ENCODE data around the gene ZCCHC3.

The ZCCHC3 gene

GRCh38 chr20:278607-279571 is 18.5 kb upstream of the ZCCHC3 start:
- no peak for DNase-seq (ENCODE audit: low read depth in 2 of 2)

GRCh38 chr20:284172-284571 is 13.2 kb upstream of the ZCCHC3 start:
- DNase-seq (ENCODE audit: low read depth in 2 of 2) = no peak

- no peak for DNase-seq (ENCODE audit: low read depth in 2 of 2)
Observed at GRCh38 chr20:286508-286907, 10.9 kb upstream of the ZCCHC3 start.

- no peak for DNase-seq (ENCODE audit: low read depth in 2 of 2)
Observed at GRCh38 chr20:288956-289692, 8.2 kb upstream of the ZCCHC3 start.

GRCh38 chr20:289693-290083 is 7.7 kb upstream of the ZCCHC3 start:
- DNase-seq (ENCODE audit: low read depth in 2 of 2) = no peak

GRCh38 chr20:290084-290831 is 7.1 kb upstream of the ZCCHC3 start, which contains the start of gene C20orf96:
C20orf96 (minus strand) TSS chr20:290750; CDS start chr20:290610, 140 bp downstream.
- DNase-seq (ENCODE audit: low read depth in 2 of 2) = peak; percentile 84 to 88

GRCh38 chr20:294602-295001 is 2.8 kb upstream of the ZCCHC3 start:
- no peak for DNase-seq (ENCODE audit: low read depth in 2 of 2)

- no peak for DNase-seq (ENCODE audit: low read depth in 2 of 2)
Observed at GRCh38 chr20:295804-296203, 1.6 kb upstream of the ZCCHC3 start.

- peak; percentile 28 to 33 for DNase-seq (ENCODE audit: low read depth in 2 of 2)
Observed at GRCh38 chr20:297925-298775, 780 bp downstream of the ZCCHC3 start.

GRCh38 chr20:298776-299391 is 1.5 kb downstream of the ZCCHC3 start:
- DNase-seq (ENCODE audit: low read depth in 2 of 2) = no peak

- DNase-seq (ENCODE audit: low read depth in 2 of 2) = no peak
Observed at GRCh38 chr20:300345-300990, 3.1 kb downstream of the ZCCHC3 start.

GRCh38 chr20:301886-302848 is 4.8 kb downstream of the ZCCHC3 start:
- DNase-seq (ENCODE audit: low read depth in 2 of 2) = peak in 1 of 2 donors; percentile 11

- no peak for DNase-seq (ENCODE audit: low read depth in 2 of 2)
Observed at GRCh38 chr20:305745-306144, 8.4 kb downstream of the ZCCHC3 start.

- DNase-seq (ENCODE audit: low read depth in 2 of 2) = no peak
Observed at GRCh38 chr20:308427-309038, 11.2 kb downstream of the ZCCHC3 start.

GRCh38 chr20:309306-309840 is 12.0 kb downstream of the ZCCHC3 start:
- no peak for DNase-seq (ENCODE audit: low read depth in 2 of 2)

- DNase-seq (ENCODE audit: low read depth in 2 of 2) = peak; percentile 79 to 87
Observed at GRCh38 chr20:309841-310644, 12.7 kb downstream of the ZCCHC3 start.

GRCh38 chr20:310645-311044 is 13.3 kb downstream of the ZCCHC3 start:
- no peak for DNase-seq (ENCODE audit: low read depth in 2 of 2)
